Neural progenitor cell (in vitro differentiated cells): Measurements from ENCODE around the gene BCAS3. TPM values are rescaled to one million over a fixed set of nuclear protein-coding genes. Genes with fewer than 3 reads are reported as not detected.

Experiments used
- DNase-seq: peaks from one replicate; pipeline ENCODE4 v3.0.0-alpha.2; 2016; ENCODE audit warnings: low spot score
- H2AFZ ChIP-seq: fragments of 200-600 bp; sonication (generic); replicated peaks from 2 replicates; pipeline ENCODE4 v1.6.1; 2016; ENCODE audit warnings: antibody characterized with exemption
- H3F3A ChIP-seq: fragments of 200-600 bp; sonication (generic); 2 replicates; pipeline ENCODE4 v1.6.1; 2016; ENCODE audit warnings: antibody characterized with exemption, low read depth
- H3K27ac ChIP-seq: fragments of 200-600 bp; sonication (generic); 2 replicates; pipeline ENCODE4 v1.5.1; 2016; ENCODE audit warnings: mild to moderate bottlenecking
- H3K27me3 ChIP-seq: fragments of 200-600 bp; sonication (generic); 2 replicates; pipeline ENCODE4 v1.6.1; 2016; ENCODE audit warnings: mild to moderate bottlenecking, moderate library complexity
- H3K36me3 ChIP-seq: fragments of 200-600 bp; sonication (generic); 2 replicates; pipeline ENCODE4 v1.5.1; 2016
- H3K4me1 ChIP-seq: fragments of 200-600 bp; sonication (generic); 2 replicates; pipeline ENCODE4 v1.6.1; 2016; ENCODE audit warnings: mixed run types
- H3K4me2 ChIP-seq: fragments of 200-600 bp; sonication (generic); 2 replicates; pipeline ENCODE4 v1.6.1; 2016
- H3K4me3 ChIP-seq: fragments of 200-600 bp; sonication (generic); 2 replicates; pipeline ENCODE4 v1.5.1; 2016
- H3K79me2 ChIP-seq: fragments of 200-600 bp; sonication (generic); 2 replicates; pipeline ENCODE4 v1.6.1; 2016; ENCODE audit warnings: low read depth
- H3K9ac ChIP-seq: fragments of 200-600 bp; sonication (generic); 2 replicates; pipeline ENCODE4 v1.6.1; 2016
- H3K9me3 ChIP-seq: fragments of 200-600 bp; sonication (generic); 2 replicates; pipeline ENCODE4 v1.5.1; 2016; ENCODE audit warnings: low read depth
- H4K20me1 ChIP-seq: fragments of 200-600 bp; sonication (generic); 2 replicates; pipeline ENCODE4 v1.6.1; 2016; ENCODE audit warnings: low read depth
- H3K27ac Mint-ChIP-seq: 3 replicates; pipeline ENCODE4 v1.8.0; 2021; ENCODE audit warnings: mixed read lengths
- H3K27me3 Mint-ChIP-seq: 2 replicates; pipeline ENCODE4 v1.8.0; 2022; ENCODE audit warnings: low read depth, mild to moderate bottlenecking, inconsistent platforms, moderate library complexity, mixed read lengths; ENCODE audit not compliant: insufficient read depth
- H3K36me3 Mint-ChIP-seq: 3 replicates; pipeline ENCODE4 v1.8.0; 2021; ENCODE audit warnings: mixed read lengths
- H3K4me1 Mint-ChIP-seq: 3 replicates; pipeline ENCODE4 v1.8.0; 2021; ENCODE audit warnings: mixed read lengths
- H3K4me3 Mint-ChIP-seq: 3 replicates; pipeline ENCODE4 v1.8.0; 2021; ENCODE audit warnings: mild to moderate bottlenecking, moderate library complexity, mixed read lengths
- H3K9me3 Mint-ChIP-seq: 3 replicates; pipeline ENCODE4 v1.8.0; 2020; ENCODE audit warnings: mixed read lengths
- EZH2 ChIP-seq: fragments of 200-600 bp; sonication (generic); IDR thresholded peaks from 2 replicates; pipeline ENCODE4 v1.6.1; 2017; ENCODE audit warnings: antibody characterized with exemption, mild to moderate bottlenecking, moderate library complexity
- EZH2phosphoT487 ChIP-seq: fragments of 200-600 bp; sonication (generic); IDR thresholded peaks from 2 replicates; pipeline ENCODE4 v1.6.1; 2017; ENCODE audit warnings: antibody characterized with exemption
- total RNA-seq: library from RNA; depleted of rRNA; stranded (reverse); fragments of >200 nt; gene quantifications from 2 replicates; pipeline ENCODE4 v1.2.3, GENCODE V29; 2015; ENCODE audit warnings: low replicate concordance
- TF ChIP-seq, protein P1 (sequence below): fragments of 200-600 bp; sonication (generic); IDR thresholded peaks from 2 replicates; pipeline ENCODE4 v1.5.1; 2017; ENCODE audit warnings: antibody characterized with exemption, mild to moderate bottlenecking

BCAS3 gene
- total RNA-seq, 1 donor from 2014 or later: 60.9 TPM

- no peaks in the 10 kb centered on the region for H3K79me2 ChIP-seq
- H3K9me3 ChIP-seq: no peaks in the 10 kb centered on the region
- H3K9ac ChIP-seq: no peak overlapping the region
- H3K27ac Mint-ChIP-seq: no peak overlapping the region
- H3K4me3 Mint-ChIP-seq: peak overlapping the region; percentile 80
- TF ChIP-seq EZH2phosphoT487 (peak; percentile 98), EZH2 (peak; percentile 86)
- TF ChIP-seq, protein P1, sequence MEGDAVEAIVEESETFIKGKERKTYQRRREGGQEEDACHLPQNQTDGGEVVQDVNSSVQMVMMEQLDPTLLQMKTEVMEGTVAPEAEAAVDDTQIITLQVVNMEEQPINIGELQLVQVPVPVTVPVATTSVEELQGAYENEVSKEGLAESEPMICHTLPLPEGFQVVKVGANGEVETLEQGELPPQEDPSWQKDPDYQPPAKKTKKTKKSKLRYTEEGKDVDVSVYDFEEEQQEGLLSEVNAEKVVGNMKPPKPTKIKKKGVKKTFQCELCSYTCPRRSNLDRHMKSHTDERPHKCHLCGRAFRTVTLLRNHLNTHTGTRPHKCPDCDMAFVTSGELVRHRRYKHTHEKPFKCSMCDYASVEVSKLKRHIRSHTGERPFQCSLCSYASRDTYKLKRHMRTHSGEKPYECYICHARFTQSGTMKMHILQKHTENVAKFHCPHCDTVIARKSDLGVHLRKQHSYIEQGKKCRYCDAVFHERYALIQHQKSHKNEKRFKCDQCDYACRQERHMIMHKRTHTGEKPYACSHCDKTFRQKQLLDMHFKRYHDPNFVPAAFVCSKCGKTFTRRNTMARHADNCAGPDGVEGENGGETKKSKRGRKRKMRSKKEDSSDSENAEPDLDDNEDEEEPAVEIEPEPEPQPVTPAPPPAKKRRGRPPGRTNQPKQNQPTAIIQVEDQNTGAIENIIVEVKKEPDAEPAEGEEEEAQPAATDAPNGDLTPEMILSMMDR: no peak
- H3K36me3 ChIP-seq: no peaks in the 10 kb centered on the region
- DNase-seq: peak; percentile 21
- no peak overlapping the region for H2AFZ ChIP-seq
- peaks cover 19% of the 10 kb centered on the region for H3F3A ChIP-seq
- no peak overlapping the region for H3K27ac ChIP-seq
- H3K27me3 Mint-ChIP-seq: peaks cover 65% of the 10 kb centered on the region
- peaks cover 100% of the 10 kb centered on the region for H3K27me3 ChIP-seq
- no peak overlapping the region for H3K4me2 ChIP-seq
- H3K4me1 Mint-ChIP-seq: peaks cover 26% of the 10 kb centered on the region
- no peak overlapping the region for H3K4me3 ChIP-seq
- H3K36me3 Mint-ChIP-seq: no peaks in the 10 kb centered on the region
- peaks cover 5% of the 10 kb centered on the region for H3K9me3 Mint-ChIP-seq
- H4K20me1 ChIP-seq: peaks cover 92% of the 10 kb centered on the region
- peaks cover 25% of the 10 kb centered on the region for H3K4me1 ChIP-seq
Observed at GRCh38 chr17:61401389-61402072, 723.9 kb downstream of the BCAS3 start.

GRCh38 chr17:61402073-61402541 is 724.5 kb downstream of the BCAS3 start:
- Histone ChIP-seq H3K4me2 (no peak overlapping the region), H3K4me1 (peaks cover 24% of the 10 kb centered on the region), H3K4me3 (no peak overlapping the region), H3F3A (peaks cover 19% of the 10 kb centered on the region), H3K9ac (no peak overlapping the region), H4K20me1 (peaks cover 94% of the 10 kb centered on the region), H3K79me2 (no peaks in the 10 kb centered on the region), H2AFZ (no peak overlapping the region), H3K9me3 (no peaks in the 10 kb centered on the region), H3K27ac (no peak overlapping the region), H3K36me3 (no peaks in the 10 kb centered on the region), H3K27me3 (peaks cover 100% of the 10 kb centered on the region)
- peaks cover 26% of the 10 kb centered on the region for H3K4me1 Mint-ChIP-seq
- H3K27ac Mint-ChIP-seq: no peak overlapping the region
- H3K4me3 Mint-ChIP-seq: no peak overlapping the region
- H3K27me3 Mint-ChIP-seq: peaks cover 70% of the 10 kb centered on the region
- H3K36me3 Mint-ChIP-seq: no peaks in the 10 kb centered on the region
- TF ChIP-seq EZH2 (no peak), EZH2phosphoT487 (no peak)
- TF ChIP-seq, protein P1: no peak
- peaks cover 5% of the 10 kb centered on the region for H3K9me3 Mint-ChIP-seq
- no peak for DNase-seq

GRCh38 chr17:61402978-61403800 is 725.5 kb downstream of the BCAS3 start:
- no peaks in the 10 kb centered on the region for H3K36me3 Mint-ChIP-seq
- Histone ChIP-seq H3K27ac (no peak overlapping the region), H3F3A (peaks cover 9% of the 10 kb centered on the region), H2AFZ (no peak overlapping the region), H3K4me2 (peak overlapping the region; percentile 11), H3K27me3 (peaks cover 100% of the 10 kb centered on the region), H3K4me1 (peaks cover 19% of the 10 kb centered on the region), H3K79me2 (no peaks in the 10 kb centered on the region), H3K9me3 (no peaks in the 10 kb centered on the region), H3K9ac (no peak overlapping the region), H3K4me3 (no peak overlapping the region), H4K20me1 (peaks cover 93% of the 10 kb centered on the region), H3K36me3 (no peaks in the 10 kb centered on the region)
- peaks cover 3% of the 10 kb centered on the region for H3K9me3 Mint-ChIP-seq
- H3K4me1 Mint-ChIP-seq: peaks cover 19% of the 10 kb centered on the region
- peak overlapping the region; percentile 8 for H3K4me3 Mint-ChIP-seq
- TF ChIP-seq EZH2 (peak; percentile 93), EZH2phosphoT487 (peak; percentile 74)
- TF ChIP-seq, protein P1: no peak
- no peak overlapping the region for H3K27ac Mint-ChIP-seq
- H3K27me3 Mint-ChIP-seq: peaks cover 72% of the 10 kb centered on the region
- peak; percentile 67 for DNase-seq
